ENCODE data around the gene C12orf57.
A peak's percentile ranks its signal among the peaks of the same experiment; 100 is the strongest.

The C12orf57 gene, protein sequence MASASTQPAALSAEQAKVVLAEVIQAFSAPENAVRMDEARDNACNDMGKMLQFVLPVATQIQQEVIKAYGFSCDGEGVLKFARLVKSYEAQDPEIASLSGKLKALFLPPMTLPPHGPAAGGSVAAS

DNA sequence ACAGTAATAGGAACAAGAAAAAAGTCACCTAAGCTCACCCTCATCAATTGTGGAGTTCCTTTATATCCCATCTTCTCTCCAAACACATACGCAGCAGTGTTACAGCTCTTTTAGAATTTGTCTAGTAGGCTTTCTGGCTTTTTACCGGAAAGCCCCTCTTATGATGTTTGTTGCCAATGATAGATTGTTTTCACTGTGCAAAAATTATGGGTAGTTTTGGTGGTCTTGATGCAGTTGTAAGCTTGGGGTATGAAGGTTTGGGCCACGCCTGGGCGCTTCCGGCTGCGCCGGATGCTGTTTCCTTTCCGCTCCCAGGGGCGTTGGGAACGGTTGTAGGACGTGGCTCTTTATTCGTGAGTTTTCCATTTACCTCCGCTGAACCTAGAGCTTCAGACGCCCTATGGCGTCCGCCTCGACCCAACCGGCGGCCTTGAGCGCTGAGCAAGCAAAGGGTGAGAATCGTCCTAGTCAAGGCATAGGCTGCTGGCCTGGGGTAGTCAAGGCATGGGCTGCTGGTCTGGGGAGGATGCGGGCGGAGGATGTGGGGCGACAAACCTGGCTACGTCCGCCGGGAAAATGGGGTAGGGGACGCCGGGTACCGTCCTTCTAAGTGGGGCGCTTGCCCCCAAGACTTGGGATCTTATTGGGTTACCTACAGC lies at the start of gene C12orf57, which contains the start of gene RNU7-1:
Gene C12orf57 (plus strand): TSS at position 301 of the 659 bp plus-strand sequence. CDS start 100 bp downstream, at position 401.
Gene RNU7-1 (plus strand): TSS at position 95 of the 659 bp plus-strand sequence.
- Histone ChIP-seq H3K36me3 (ENCODE audit: control insufficient read depth, insufficient read depth, low read length) (no peaks in the 10 kb centered on the region), H3K4me2 (ENCODE audit: low read length) (peak within 1 kb of the TSS; percentile 98), H3K4me3 (ENCODE audit: low read depth, low read length) (peak within 1 kb of the TSS; percentile 76), H3K79me2 (peaks cover 4% of the 10 kb centered on the region), H3K27me3 (ENCODE audit: control insufficient read depth, insufficient read depth, low read length) (no peaks in the 10 kb centered on the region), H3K4me1 (peaks cover 22% of the 10 kb centered on the region), H2AFZ (peak within 1 kb of the TSS; percentile 81), H3K9ac (peak within 1 kb of the TSS; percentile 42), H3K9me3 (ENCODE audit: control insufficient read depth, low read length) (no peaks in the 10 kb centered on the region), H3K27ac (peak within 1 kb of the TSS; percentile 92)
- TF ChIP-seq, protein P1, sequence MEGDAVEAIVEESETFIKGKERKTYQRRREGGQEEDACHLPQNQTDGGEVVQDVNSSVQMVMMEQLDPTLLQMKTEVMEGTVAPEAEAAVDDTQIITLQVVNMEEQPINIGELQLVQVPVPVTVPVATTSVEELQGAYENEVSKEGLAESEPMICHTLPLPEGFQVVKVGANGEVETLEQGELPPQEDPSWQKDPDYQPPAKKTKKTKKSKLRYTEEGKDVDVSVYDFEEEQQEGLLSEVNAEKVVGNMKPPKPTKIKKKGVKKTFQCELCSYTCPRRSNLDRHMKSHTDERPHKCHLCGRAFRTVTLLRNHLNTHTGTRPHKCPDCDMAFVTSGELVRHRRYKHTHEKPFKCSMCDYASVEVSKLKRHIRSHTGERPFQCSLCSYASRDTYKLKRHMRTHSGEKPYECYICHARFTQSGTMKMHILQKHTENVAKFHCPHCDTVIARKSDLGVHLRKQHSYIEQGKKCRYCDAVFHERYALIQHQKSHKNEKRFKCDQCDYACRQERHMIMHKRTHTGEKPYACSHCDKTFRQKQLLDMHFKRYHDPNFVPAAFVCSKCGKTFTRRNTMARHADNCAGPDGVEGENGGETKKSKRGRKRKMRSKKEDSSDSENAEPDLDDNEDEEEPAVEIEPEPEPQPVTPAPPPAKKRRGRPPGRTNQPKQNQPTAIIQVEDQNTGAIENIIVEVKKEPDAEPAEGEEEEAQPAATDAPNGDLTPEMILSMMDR (IDR thresholded peaks at IDR 0.05): no peak

DNA sequence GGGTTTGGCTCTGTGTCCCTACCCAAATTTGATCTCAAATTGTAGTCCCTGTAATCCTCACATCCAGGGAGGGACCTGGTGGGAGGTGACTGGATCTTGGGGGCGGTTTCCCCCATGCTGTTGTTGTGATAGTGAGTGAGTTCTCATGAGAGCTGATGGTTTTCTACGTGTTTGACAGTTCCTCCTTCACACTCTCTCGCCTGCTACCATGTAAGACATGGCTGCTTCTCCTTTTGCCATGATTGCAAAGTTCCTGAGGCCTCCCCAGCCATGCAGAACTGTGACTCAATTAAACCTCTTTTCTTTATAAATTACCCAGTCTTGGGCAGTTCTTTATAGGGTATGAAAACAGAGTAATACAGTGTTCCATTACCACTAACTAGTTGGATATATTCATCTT lies 49.5 kb upstream of the C12orf57 start:
- Histone ChIP-seq H3K9me3 (ENCODE audit: control insufficient read depth, low read length) (no peaks in the 10 kb centered on the region), H3K36me3 (ENCODE audit: control insufficient read depth, insufficient read depth, low read length) (no peaks in the 10 kb centered on the region), H3K9ac (no peak overlapping the region), H3K4me2 (ENCODE audit: low read length) (no peak overlapping the region), H3K27me3 (ENCODE audit: control insufficient read depth, insufficient read depth, low read length) (no peaks in the 10 kb centered on the region), H3K79me2 (no peaks in the 10 kb centered on the region), H3K4me1 (peaks cover 6% of the 10 kb centered on the region), H3K27ac (no peak overlapping the region), H2AFZ (no peak overlapping the region), H3K4me3 (ENCODE audit: low read depth, low read length) (no peak overlapping the region)
- TF ChIP-seq, protein P1 (IDR thresholded peaks at IDR 0.05): no peak

DNA sequence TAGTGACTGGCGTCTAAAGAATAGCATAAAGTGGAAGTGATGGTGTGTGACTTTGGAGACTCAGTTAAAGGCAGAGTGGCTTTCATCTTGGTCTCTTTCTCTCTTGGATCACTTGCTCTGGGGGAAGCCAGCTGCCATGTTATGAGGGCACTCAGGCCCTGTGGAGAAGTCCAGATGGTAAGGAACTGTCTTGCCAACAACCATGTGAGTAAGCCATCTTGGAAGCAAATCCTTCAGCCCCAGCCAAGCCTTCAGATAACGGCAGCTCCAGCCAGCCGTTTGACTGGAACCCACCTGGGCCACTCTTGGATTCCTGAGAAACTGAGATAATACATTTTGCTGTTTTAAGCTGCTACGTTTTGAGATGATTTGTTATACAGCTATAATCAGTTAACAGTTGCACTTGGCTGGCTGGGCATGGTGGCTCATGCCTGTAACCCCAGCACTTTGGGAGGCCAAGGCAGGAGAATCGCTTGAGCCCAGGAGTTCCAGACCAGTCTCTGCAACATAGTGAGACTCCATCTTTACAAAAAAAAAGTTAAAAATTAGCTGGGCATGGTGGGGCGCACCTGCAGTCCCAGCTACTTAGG lies 46.9 kb upstream of the C12orf57 start:
- H3K4me1 ChIP-seq: no peaks in the 10 kb centered on the region
- H3K9ac ChIP-seq: no peak overlapping the region
- no peak overlapping the region for H3K27ac ChIP-seq
- H3K4me3 ChIP-seq (ENCODE audit: low read depth, low read length): no peak overlapping the region
- no peaks in the 10 kb centered on the region for H3K36me3 ChIP-seq (ENCODE audit: control insufficient read depth, insufficient read depth, low read length)
- no peak overlapping the region for H2AFZ ChIP-seq
- TF ChIP-seq, protein P1 (IDR thresholded peaks at IDR 0.05): no peak
- H3K4me2 ChIP-seq (ENCODE audit: low read length): no peak overlapping the region
- no peaks in the 10 kb centered on the region for H3K9me3 ChIP-seq (ENCODE audit: control insufficient read depth, low read length)
- no peaks in the 10 kb centered on the region for H3K79me2 ChIP-seq
- H3K27me3 ChIP-seq (ENCODE audit: control insufficient read depth, insufficient read depth, low read length): no peaks in the 10 kb centered on the region

DNA sequence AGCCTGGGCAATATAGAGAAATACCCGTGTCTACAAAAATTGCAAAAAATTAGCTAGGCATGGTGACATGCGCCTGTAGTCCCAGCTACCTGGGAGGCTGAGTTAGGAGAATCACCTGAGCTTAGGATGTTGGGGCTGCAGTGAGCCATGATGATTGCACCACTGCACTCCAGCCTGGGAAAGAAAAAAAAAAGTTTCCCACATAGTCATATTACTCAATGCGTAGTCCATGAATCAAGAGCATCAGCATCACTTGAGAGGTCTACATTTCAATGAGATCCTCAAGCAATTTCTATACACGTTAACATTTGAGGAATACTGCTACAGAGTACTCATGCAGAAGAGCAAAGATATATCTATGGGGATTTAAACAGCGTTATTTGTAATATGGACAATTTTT lies 44.4 kb upstream of the C12orf57 start:
- Histone ChIP-seq H3K4me1 (peaks cover 8% of the 10 kb centered on the region), H3K36me3 (ENCODE audit: control insufficient read depth, insufficient read depth, low read length) (no peaks in the 10 kb centered on the region)
- TF ChIP-seq, protein P1 (IDR thresholded peaks at IDR 0.05): no peak

More for the DNA sequence above, 44.4 kb upstream of the C12orf57 start:
- no peaks in the 10 kb centered on the region for H3K9me3 ChIP-seq (ENCODE audit: control insufficient read depth, low read length)
- H3K4me2 ChIP-seq (ENCODE audit: low read length): no peak overlapping the region
- H3K4me3 ChIP-seq (ENCODE audit: low read depth, low read length): no peak overlapping the region
- H3K27ac ChIP-seq: no peak overlapping the region
- H3K79me2 ChIP-seq: no peaks in the 10 kb centered on the region
- H3K9ac ChIP-seq: no peak overlapping the region
- no peaks in the 10 kb centered on the region for H3K27me3 ChIP-seq (ENCODE audit: control insufficient read depth, insufficient read depth, low read length)
- H2AFZ ChIP-seq: no peak overlapping the region
